Stimulated activated CD4-positive, alpha-beta T cell treated with anti-CD3 and anti-CD28 coated beads, TNF-alpha, amount 100 ng/mL, for 4 hours (primary cell): ENCODE results near the gene SYNE1.
"Not testable (repeated sequence)": the region's sequence is repeated elsewhere in the genome, so short reads cannot be mapped to it uniquely, and the experiment has no call there.

Source experiments
- DNase-seq, 3 experiments: peaks; one replicate each; pipeline ENCODE4 v3.0.0-alpha.2; 2020; ENCODE audit warnings: low read depth in 3 of 3

Gene SYNE1

DNA sequence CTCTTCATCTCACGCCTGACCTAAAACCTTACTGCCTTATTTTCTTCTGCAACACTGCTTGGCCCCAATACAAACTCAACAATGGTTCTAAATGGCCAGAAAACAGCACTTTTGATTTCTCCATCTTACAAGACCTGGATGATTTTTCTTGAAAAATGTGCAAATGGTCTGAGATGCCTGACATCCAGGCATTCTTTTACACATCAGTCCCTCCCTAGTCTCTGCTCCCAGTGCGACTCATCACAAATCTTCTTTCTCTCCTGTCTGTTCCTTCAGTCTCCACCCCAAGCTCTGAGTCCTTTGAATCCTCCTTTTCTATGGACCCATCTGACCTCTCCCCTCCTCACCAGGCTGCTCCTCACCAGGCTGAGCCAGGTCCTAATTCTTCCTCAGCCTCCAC lies 145.7 kb downstream of the SYNE1 start:
- not testable (repeated sequence) for DNase-seq

GRCh38 chr6:152490971-152491378 lies 146.2 kb downstream of the SYNE1 start:
- DNase-seq = not testable (repeated sequence)

DNA sequence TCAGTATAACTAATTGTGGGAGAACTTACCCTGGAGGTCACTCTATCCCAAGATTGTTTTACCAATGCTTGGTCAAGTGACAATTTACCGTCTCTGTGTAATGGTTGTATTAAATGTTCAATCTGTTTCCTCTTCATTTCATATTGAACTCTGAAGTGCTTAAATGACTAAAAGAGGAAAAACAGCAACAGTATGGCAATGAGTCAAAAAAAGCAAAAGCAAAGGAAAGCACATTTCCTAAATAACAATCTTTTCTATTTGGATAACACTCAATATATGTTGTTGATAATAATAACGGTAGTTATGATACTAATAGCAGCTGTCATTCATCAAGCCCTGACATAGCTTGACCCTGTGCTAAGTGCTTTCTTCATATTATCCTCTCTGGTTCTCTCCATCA lies 152.4 kb downstream of the SYNE1 start:
- DNase-seq = no peak

GRCh38 chr6:152482289-152482688 lies 154.9 kb downstream of the SYNE1 start:
- DNase-seq = no peak

- DNase-seq = no peak
Measured at GRCh38 chr6:152478377-152479010, 158.7 kb downstream of the SYNE1 start.

DNA sequence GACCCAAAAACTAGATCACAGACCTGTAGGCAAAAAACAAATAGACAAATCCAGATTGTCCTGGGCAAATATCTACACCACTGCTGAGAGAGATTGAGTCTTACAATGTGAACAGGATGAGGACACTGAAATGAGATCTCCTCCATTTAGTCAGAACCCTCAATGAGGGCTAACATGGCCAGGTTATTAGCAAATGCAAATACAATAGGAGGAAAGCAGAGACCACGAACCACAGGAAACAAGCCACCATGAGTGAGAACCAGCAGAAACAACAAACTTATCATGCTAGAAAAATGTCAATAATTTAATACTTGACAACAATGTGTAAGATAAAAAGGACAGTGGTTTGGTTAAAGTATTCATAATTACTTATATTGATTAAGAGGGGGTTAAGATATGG lies 162.8 kb downstream of the SYNE1 start:
- no peak for DNase-seq

DNA sequence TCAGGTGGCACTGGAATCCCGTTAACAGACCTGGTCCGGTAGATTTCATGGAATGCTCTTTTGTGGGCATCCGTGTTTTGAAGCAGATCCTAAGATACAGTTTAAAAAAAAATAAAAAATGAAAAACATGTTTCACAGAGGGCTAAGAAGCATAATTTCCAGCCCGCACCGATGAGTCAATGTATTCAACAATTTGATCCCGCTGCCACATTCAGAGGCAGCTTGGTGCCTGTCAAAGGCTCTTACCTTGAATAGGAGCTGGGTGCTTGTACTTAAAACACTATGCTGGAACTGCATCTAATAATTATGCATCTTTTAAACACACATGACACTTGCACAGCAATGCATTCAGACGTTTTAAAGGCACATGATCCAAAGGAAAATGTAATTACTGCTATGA lies 164.8 kb downstream of the SYNE1 start:
- no peak for DNase-seq

DNA sequence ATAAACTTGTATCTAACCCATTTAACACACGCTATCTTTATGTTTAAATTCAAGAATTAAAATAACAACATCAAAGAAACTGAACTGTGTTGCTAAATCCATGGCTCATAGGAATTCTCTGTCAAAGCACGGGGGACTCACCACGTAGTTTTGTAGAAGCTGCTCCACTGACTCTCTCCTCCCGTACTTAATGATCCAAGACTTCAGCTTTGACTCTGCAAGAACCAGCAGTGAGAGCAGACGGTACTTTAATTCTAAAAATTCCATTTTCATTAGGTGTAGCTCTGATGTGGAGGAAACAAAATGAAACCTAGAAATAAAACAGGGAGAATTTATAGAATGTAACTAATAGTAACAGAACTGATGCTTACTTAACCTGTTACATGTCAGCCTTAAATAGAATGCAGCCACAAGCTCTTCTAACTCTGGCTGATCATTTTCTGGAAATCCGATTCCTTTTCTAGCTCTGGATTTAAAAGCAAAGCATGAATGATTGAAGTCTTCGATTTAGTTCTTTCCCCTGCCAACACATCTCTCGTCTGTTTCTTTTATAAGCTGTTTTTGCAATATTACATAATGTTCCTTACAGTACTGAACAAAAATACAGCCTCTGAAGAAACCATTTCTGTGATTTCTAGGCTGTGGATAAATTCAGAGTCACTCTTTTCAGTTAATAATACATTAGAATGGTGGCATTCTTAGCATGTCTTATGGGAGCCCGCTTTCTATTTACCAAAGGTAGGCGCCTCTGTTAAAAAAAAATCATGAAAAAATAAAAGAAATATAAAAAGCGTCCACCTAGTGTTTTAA lies 165.5 kb downstream of the SYNE1 start:
- no peak for DNase-seq

- no peak for DNase-seq
Measured at GRCh38 chr6:152463164-152463563, 174.0 kb downstream of the SYNE1 start.

- no peak for DNase-seq
Measured at GRCh38 chr6:152462716-152463115, 174.4 kb downstream of the SYNE1 start.

DNA sequence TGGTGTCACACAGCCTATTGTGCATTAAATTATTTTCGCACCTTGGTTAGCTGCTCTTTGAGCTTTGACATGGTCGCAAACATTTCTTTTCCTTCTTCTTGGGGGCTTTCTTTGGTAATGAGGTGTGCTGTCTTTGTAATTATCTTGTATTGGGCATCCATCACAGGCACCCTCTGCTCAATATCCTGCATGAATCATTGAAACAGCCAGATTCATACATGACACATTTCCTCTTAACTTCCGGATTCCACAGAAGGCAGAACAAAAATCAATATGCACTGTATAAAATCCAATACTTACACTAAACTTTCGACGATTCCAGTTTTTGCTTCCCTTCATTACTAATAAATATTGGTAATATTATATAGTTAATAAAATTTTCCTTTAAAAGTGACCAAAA lies 175.6 kb downstream of the SYNE1 start:
- no peak for DNase-seq

GRCh38 chr6:152458648-152459644 lies 178.2 kb downstream of the SYNE1 start:
- no peak for DNase-seq

DNA sequence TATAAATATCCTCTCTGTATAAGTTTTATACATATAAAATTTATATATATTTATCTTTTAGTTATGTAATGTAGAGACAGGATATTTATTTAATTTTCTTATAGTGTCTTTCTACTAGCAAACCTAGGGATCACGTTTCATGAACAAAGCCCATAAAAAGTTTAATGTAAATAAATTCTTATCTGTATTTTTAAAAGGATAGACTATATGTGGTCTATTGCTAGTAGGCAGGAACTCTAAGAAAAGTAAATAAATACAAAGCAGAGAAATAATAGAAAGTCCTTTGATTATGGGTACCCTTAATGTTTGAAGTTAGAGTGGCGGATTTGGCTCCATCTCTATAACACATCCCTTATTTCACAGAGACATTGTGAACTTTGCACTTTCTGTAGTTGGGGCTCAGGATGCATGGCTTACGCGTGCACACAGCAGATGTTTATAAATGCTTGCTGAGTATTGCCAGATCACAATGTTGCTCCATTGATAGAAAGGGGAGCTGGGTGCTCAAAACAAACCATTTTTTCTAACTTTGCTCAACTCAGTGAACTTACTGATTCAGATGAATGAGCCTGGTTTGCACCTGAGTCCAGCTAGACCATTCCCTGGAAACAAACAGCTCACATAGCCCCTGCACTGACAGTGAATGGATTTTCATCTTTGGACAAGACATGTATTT lies 179.1 kb downstream of the SYNE1 start:
- DNase-seq = no peak

GRCh38 chr6:152454003-152454402 lies 183.2 kb downstream of the SYNE1 start:
- no peak for DNase-seq

- no peak for DNase-seq
Measured at GRCh38 chr6:152453421-152453820, 183.7 kb downstream of the SYNE1 start.

DNA sequence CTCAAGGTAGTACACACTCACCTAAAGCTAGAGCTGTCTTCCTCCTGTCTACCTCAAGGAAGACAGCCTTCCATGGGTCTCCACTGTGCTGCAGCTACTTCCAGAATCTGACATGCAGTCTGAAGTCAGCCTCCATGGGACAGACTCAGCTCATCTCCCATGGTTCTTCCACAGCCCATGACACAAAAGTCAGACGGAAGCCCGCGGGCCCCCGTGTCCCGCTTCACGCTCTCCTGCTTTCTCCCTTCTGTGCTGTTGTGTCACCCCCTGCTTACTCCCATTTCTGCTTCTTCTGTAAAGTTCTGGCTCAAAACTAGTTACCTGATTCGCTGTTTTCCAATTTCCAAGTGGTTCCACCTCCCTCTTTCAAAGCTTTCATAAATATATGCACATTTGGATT lies 184.5 kb downstream of the SYNE1 start:
- DNase-seq = no peak

DNA sequence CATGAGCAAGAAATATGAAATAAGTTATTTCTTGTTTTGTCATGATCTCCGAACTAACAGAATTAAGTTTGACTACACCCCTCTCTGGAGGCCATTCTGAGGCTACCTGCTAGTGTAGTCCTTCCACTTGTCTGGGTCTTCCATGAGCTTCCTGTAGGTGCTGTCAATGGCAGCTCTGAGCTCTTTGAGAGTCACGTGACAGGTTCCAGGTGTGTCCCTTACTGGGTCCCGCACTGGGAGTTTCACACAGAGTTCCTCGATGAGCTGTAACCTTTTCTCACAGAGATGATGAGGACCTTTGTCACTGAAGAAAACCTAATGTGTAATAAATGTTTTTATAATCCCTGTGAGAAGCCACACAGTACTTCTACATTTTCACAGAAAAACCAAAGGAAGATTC lies 186.6 kb downstream of the SYNE1 start:
- DNase-seq = no peak

DNA sequence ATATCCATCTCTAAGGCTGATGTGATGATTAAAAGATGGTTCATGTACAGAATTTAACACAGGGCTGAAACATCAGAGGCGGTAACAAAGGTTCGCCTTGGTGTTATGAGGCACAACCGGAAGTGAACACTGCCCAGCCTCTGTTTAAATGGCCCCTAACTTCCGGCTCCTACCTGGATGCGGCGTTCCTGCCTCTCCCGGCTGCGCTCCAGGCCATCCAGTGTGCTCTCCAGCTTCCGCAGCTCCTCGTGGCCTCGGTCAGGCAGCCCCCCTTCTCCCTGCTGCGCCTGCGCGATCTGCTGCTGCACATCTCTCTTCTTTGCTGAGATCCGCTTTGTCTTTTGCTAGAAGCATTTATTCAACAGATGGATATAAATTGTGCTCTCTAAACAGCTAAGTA lies 195.3 kb downstream of the SYNE1 start:
- no peak for DNase-seq

DNA sequence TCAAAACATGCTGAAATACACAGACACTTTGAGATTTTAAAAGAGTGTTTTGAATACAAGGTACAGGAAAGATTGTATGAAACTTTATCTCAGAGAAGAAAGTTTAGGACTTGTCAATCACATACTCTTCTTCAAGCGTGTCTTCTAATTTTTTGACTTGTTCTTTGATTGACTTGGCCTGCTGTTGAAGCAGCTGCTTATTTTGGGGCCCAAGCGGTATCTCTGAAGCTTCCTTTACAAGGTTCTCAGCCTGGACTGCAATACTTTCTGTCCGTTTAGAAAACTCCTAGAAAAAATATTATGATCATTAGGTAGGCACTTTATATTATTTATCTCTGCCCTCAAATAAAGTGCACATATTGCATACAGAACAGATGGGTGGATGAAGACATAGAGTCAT lies 201.3 kb downstream of the SYNE1 start:
- no peak for DNase-seq

GRCh38 chr6:152432758-152433157 lies 204.4 kb downstream of the SYNE1 start:
- DNase-seq = no peak

GRCh38 chr6:152428126-152428525 lies 209.0 kb downstream of the SYNE1 start:
- no peak for DNase-seq

DNA sequence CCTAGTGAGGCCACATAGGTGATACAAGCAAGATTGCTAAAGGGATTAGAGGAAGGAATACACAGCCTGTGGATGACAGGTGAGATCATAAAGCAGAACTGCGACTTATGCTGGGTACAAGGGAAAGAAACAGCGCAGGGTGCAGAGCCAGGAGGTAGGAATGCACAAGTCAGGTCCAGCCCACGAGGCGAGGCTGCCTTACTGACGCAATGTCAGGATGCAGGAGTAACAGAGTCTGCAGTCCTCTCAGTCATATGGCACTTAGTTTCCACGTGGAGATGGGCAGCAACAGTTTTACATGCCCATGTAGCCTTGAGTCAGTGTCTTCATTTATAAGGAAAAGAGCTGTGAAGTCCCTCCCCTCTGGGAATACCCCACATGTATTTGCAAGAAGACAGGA lies 210.9 kb downstream of the SYNE1 start:
- DNase-seq = no peak
